Ramos (cell line): ENCODE data around the gene OR51E1.

ENCODE experiments used
- in situ Hi-C: fragments of 300-500 bp; cut with MboI; formaldehyde crosslinking; loops from one replicate; pipeline ENCODE4 v1.14.3; 2022; ENCODE audit warnings: low sequenced_read_pairs; ENCODE audit not compliant: unreplicated experiment

The OR51E1 gene

GRCh38 chr11:4643682-4644081 lies at the start of gene OR51E1:
Gene OR51E1 (plus strand): TSS chr11:4643982. CDS start chr11:4652527, 8,545 bp downstream.
- in situ Hi-C loops: loop anchor here (25.0 kb wide), 2 partner anchors 344 to 744 kb away; partner anchors contain the start of genes OR51L1 and OR51M1

- in situ Hi-C loops: no loop called here
Observed at GRCh38 chr11:4605057-4605456, 38.7 kb upstream of the OR51E1 start.

GRCh38 chr11:4606231-4607015 lies 37.4 kb upstream of the OR51E1 start:
- in situ Hi-C loops: no loop called here

DNA sequence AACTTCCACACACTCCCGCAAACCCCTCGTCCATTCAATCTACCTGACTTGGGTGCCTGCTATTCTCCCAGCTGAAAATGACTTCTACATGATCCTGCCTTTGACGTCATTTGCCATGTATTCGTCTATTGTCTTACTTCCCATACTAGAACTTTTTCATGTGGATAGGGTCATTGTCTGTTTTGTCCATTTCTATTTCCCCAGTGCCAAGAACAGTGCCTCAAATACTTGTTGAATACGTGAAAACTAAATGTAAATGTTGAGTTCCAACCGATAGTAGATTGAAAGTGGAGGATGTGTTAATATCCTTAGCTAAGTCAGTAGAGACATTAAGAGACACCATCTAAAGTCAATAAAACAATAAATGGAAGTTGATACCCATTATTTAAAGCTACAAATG lies 36.7 kb upstream of the OR51E1 start:
- in situ Hi-C loops: no loop called here

GRCh38 chr11:4607781-4608666 lies 35.8 kb upstream of the OR51E1 start, which contains the start of gene TRIM68:
Gene TRIM68 (minus strand): TSS chr11:4608231. CDS start chr11:4605504, 2,727 bp downstream.
- in situ Hi-C loops: no loop called here

DNA sequence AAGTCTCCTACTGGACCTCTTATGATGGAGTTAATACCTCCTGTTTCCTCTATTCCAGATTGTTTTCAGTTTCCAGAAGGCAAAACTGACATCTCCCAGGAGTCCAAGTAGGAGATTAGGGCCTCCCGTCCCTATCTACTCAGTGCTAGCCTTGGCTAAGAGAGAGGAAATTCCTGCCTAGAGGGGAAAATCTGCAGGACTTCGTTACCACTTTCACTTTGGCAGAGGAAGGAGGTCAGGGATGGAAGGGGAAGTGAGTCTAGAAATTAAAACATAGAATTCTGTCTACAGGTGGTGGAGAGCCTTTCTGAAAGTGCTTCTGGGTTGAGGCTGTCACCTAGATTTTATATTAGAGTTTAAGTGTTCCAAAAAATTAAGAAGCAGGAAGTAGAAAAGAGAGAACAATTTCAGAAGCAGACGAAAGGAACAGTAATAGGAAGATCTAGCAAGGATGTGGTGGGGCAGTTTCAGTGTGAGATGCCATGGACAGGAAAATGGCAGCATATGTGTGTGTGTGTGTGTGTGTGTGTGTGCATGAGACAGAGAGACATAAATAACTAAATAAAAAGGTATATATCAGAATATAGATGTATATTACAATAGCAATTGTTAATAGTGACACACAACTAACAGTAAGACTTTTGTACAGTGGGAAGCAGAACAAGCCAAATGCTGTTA lies 33.4 kb upstream of the OR51E1 start:
- in situ Hi-C loops: no loop called here

DNA sequence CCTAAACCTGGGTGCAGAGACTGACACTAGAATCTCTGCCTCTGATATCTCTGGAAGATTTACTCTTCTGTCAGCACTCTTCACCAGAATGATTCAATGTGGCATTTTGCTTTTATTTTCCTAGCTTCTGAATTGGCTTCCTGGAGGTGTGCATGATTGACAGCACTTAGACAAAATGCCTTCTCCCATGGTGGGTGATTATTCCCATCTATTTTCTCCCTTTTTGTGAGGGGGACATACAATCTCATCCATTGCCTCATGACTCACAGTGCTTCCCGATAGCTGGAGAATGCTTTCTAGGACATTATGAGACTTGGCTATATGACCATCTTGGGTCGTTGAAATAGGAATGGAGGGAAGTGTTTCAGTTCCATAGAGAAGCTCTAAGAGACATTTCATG lies 31.8 kb upstream of the OR51E1 start:
- in situ Hi-C loops: no loop called here

- in situ Hi-C loops: no loop called here
Observed at GRCh38 chr11:4615856-4616444, 27.8 kb upstream of the OR51E1 start.

DNA sequence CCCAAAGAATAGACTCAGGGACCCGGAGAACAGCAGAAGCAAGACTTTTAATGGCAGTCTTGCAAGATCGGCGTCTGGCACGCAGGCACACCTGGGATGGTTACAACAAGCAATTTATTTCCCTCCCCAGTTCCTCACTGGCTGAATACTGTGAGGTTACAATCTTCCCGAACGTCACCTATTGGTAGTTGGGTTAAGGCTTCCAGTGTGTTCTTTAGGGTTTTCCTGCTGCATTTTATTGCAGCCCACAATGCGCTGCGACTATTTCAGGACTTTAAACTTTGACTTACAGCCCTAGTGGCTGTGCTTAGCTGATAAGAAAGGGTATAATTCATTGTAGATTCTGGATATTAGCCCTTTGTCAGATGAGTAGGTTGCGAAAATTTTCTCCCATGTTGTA lies 24.3 kb upstream of the OR51E1 start:
- in situ Hi-C loops: no loop called here

DNA sequence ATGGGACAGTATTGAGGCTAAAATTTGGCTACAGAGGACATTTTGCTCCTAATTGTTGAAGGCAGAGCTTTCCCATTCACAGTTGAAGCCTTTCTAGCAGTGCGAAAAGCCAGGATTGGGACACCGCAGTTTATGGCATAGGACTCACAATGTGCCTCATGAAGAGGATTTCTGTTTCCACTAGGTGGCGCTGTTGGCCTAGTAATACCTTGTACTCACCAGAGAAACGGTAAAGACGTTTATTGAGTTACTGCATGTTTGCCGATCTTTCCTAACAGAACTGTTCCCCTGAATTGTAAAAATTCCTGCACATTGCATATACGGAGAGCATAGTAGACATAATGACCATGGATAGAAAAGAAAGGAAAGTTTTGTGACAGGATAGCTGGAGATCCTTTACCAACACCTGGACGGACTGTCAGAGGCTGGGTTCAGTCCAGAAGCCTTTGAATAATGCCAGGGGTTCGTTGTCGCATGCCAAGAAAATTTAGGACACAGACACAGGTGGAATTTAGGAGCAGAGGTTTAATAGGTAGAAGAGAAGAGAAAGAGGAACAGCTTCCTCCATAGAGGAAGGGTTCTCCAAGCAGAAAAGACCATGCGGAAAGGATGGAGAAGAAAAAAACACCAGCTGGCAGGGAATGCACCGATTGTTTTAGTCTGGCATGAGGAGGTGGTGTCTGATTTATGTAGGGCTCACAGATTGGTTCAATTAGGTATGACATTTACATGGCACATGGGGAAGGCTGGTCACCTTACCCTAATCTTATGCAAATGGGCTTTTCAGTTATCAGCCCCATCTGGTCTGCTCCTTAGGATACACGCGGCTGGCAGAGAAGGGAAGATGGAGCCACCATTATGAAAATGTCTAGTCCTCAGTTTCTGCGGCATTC lies 17.3 kb upstream of the OR51E1 start:
- in situ Hi-C loops: loop anchor here (25.0 kb wide), 2 partner anchors 361 to 761 kb away; partner anchors contain the start of genes OR51L1 and OR51M1

GRCh38 chr11:4636136-4636535 lies 7.6 kb upstream of the OR51E1 start:
- in situ Hi-C loops: loop anchor here (25.0 kb wide), 2 partner anchors 351 to 751 kb away; partner anchors contain the start of genes OR51L1 and OR51M1

DNA sequence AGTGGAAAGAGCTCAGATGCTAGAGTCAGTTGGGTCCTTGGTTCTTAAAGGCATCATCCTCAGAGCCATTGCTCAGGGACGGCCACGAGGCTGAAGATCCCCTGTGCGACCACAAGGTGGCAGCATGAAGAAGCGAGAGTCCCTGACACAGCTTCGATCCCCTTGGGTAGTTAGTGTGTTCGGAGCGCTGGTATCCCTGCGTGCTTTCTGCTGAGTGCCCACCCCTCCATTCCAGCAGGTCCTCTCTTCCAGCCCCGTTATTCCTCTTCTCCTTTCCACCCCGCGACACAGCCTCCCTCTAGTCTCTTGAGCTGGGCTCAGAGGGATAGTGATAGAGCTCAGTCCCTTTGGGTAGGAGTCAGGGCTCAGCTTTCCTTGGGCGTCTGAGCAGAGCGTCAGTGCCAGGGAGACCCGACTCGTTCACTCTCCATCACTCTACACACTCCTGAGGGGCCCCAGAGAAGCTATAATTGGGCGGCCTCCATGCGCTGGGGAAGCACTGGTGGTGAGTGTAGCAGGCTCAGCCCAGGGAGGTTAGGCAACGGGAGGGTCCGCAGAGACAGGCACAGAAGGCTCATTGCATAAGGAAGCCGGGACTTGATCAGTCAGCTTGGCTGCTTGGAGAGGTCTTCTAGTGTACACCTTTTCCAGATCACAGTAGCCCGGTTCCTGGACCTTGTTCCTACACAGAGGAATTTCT lies 6.7 kb upstream of the OR51E1 start, which contains the start of gene OR51D1:
TSS of gene OR51D1 (plus strand) at position 516 of the 700 bp plus-strand sequence. CDS start 2,314 bp downstream, outside the sequence.
- in situ Hi-C loops: loop anchor here (25.0 kb wide), 2 partner anchors 350 to 750 kb away; partner anchors contain the start of genes OR51L1 and OR51M1

DNA sequence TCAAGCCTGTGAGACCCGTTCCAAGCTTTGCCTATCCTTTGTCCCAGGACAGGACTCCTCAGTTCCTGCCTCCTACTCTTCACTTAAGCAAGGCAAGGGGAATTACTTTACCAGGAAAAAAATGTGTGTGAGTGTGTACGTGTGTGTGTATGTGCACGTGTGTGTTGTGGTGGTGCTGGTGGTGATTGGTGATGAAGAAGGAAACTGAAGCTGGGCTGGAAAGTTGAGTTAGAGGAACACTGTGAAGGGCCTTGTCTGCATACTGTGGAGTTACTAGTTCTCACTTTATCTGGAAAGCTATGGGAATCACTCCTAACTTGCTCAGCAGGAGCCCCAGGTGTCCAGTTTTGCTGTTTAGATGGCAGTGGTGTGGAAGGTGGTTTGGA lies 6.1 kb upstream of the OR51E1 start:
- in situ Hi-C loops: loop anchor here (25.0 kb wide), 2 partner anchors 350 to 750 kb away; partner anchors contain the start of genes OR51L1 and OR51M1

GRCh38 chr11:4639931-4640330 lies 3.9 kb upstream of the OR51E1 start:
- in situ Hi-C loops: loop anchor here (25.0 kb wide), 2 partner anchors 347 to 747 kb away; partner anchors contain the start of genes OR51L1 and OR51M1

GRCh38 chr11:4641501-4641900 lies 2.3 kb upstream of the OR51E1 start:
- in situ Hi-C loops: loop anchor here (25.0 kb wide), 2 partner anchors 346 to 746 kb away; partner anchors contain the start of genes OR51L1 and OR51M1

DNA sequence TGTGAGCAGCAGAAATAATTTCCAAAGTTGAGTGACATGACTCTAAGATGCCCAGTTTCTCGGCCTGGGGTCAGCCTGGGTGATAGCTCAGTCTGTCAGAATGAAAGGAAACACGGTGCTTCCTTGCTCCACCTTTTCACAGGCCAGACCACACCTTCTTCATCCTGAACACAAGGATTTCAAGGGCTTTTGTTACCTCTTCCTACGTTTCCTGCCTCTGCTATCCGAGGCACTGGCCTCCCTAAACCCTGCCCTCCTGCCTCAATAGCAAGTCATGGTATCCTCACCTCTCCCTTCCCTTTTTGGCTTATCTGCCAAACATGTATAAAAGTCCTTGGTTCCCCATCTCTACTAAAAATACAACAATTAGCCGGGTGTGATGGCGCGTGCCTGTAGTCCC lies 1.7 kb upstream of the OR51E1 start:
- in situ Hi-C loops: loop anchor here (25.0 kb wide), 2 partner anchors 345 to 745 kb away; partner anchors contain the start of genes OR51L1 and OR51M1

- in situ Hi-C loops: loop anchor here (25.0 kb wide), 2 partner anchors 344 to 744 kb away; partner anchors contain the start of genes OR51L1 and OR51M1
Observed at GRCh38 chr11:4643076-4643475, 706 bp upstream of the OR51E1 start.

DNA sequence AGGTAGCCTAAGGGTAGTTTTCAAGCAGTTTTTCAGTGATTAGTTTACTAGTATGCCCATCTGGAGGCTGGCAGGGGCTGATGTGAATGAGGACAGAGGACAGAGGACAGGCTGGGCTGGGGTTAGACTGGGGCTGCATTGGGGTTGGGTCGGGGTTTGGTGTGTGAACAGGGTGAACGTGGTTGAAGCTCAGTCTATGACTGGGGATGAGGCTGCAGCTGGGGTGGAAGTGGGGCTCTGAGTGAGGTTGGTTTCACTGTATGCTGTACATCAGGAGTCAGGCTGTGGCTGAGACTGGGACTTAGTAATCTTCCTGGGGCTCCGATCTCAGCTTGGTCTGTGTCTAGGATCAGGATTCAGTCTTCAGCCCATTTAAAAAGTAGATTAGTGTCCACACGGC lies 451 bp downstream of the OR51E1 start:
- in situ Hi-C loops: loop anchor here (25.0 kb wide), 2 partner anchors 343 to 743 kb away; partner anchors contain the start of genes OR51L1 and OR51M1
